Fibroblast of villous mesenchyme (primary cell): Measurements from ENCODE around the gene KDM3A. TPM values are rescaled to one million over a fixed set of nuclear protein-coding genes. Genes with fewer than 3 reads are reported as not detected.

ENCODE experiments used
- DNase-seq: peaks from one replicate; pipeline ENCODE4 v3.0.0-alpha.2; 2010; ENCODE audit warnings: low read depth
- H3K4me3 ChIP-seq: 2 replicates; pipeline ENCODE4 v1.5.1; 2011; ENCODE audit warnings: low read depth, mild to moderate bottlenecking, low read length
- total RNA-seq: library from RNA; depleted of rRNA; stranded (reverse); fragments of >200 nt; gene quantifications from 2 replicates; pipeline ENCODE4 v1.2.3, GENCODE V29; 2012
- TF ChIP-seq, protein P1 (sequence below): IDR thresholded peaks from 2 replicates; pipeline ENCODE4 v1.5.1; 2012; ENCODE audit warnings: low read depth, mild to moderate bottlenecking, low read length; ENCODE audit not compliant: insufficient read depth

Gene KDM3A
- total RNA-seq, 1 donor, result 15.1 TPM

GRCh38 chr2:86470890-86471289 lies 29.7 kb downstream of the KDM3A start:
- no peak for DNase-seq
- no peak overlapping the region for H3K4me3 ChIP-seq
- TF ChIP-seq, protein P1, sequence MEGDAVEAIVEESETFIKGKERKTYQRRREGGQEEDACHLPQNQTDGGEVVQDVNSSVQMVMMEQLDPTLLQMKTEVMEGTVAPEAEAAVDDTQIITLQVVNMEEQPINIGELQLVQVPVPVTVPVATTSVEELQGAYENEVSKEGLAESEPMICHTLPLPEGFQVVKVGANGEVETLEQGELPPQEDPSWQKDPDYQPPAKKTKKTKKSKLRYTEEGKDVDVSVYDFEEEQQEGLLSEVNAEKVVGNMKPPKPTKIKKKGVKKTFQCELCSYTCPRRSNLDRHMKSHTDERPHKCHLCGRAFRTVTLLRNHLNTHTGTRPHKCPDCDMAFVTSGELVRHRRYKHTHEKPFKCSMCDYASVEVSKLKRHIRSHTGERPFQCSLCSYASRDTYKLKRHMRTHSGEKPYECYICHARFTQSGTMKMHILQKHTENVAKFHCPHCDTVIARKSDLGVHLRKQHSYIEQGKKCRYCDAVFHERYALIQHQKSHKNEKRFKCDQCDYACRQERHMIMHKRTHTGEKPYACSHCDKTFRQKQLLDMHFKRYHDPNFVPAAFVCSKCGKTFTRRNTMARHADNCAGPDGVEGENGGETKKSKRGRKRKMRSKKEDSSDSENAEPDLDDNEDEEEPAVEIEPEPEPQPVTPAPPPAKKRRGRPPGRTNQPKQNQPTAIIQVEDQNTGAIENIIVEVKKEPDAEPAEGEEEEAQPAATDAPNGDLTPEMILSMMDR, result no peak

GRCh38 chr2:86471637-86472036 lies 30.5 kb downstream of the KDM3A start:
- DNase-seq, result no peak
- TF ChIP-seq, protein P1, result no peak
- no peak overlapping the region for H3K4me3 ChIP-seq

- no peak overlapping the region for H3K4me3 ChIP-seq
- TF ChIP-seq, protein P1, result no peak
- DNase-seq, result peak; percentile 12
Observed at GRCh38 chr2:86476092-86476491, 34.9 kb downstream of the KDM3A start.

DNA sequence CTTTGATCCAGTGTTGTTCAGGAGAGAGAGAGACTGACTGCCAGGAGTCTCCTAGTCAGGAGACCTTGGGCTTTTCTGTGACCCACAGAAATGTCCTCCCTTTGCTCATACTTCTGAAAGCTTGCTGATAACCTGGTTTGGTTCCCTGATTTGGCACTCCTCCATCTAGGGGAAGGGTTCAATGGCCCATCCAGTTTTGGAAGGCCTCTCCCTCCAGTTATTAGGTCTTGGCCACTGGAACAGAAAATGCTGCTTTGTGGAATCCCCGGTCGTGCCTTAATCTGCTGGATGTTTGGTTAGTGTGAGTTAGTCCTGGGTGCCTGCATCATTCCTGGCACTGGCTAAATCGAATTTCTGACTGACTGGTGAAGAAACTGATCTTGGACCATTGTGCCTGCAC lies 35.7 kb downstream of the KDM3A start:
- TF ChIP-seq, protein P1, result no peak
- no peak overlapping the region for H3K4me3 ChIP-seq
- no peak for DNase-seq

GRCh38 chr2:86477349-86477748 lies 36.2 kb downstream of the KDM3A start:
- DNase-seq, result peak; percentile 12
- no peak overlapping the region for H3K4me3 ChIP-seq
- TF ChIP-seq, protein P1, result no peak

DNA sequence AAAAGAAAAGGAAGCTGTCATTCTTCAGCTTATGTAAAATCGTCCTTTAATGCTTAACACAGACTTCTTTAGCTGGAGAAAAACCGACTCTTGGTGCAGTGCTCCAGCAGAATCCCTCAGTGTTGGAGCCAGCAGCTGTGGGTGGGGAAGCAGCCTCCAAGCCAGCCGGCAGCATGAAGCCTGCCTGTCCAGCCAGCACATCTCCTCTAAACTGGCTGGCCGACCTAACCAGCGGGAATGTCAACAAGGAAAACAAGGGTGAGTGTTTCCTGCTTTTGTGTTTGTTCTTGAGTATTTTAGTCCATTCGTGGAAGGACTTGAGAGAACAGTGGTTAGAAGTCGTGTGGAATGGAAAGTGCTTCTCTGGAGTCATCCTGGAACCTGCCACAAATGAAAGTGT lies 38.9 kb downstream of the KDM3A start:
- peak; percentile 32 for DNase-seq
- TF ChIP-seq, protein P1, result no peak
- H3K4me3 ChIP-seq, result no peak overlapping the region

DNA sequence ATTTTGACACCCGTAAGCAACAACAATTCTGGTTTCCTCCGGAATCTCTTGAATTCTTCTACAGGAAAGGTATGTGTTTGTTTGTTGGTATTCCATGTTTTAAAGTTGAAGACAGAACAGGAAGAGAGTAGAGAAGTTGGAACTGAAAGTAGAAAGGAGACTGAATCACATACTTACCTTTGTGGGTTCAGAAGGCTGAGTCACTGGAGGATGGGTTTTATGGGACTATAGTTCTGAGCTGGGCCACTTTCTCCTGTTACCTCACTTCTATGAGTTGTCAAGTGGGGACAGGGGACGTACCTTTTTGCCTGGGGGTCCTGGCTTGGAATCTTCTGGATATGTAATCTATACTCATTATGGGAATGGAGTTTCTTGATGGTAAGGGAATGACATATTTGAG lies 40.9 kb downstream of the KDM3A start:
- H3K4me3 ChIP-seq, result no peak overlapping the region
- TF ChIP-seq, protein P1, result no peak
- DNase-seq, result peak; percentile 27
